ENCODE results near the gene PCDHB13.
A peak's percentile ranks its signal among the peaks of the same experiment; 100 is the strongest.
"Not testable (repeated sequence)": the region's sequence is repeated elsewhere in the genome, so short reads cannot be mapped to it uniquely, and the experiment has no call there.

PCDHB13 gene

GRCh38 chr5:141245250-141245717 is 31.6 kb downstream of the PCDHB13 start, which contains the start of gene PCDHB15:
Gene PCDHB15, plus strand, starts transcription at chr5:141245395. Its CDS starts 184 bp downstream, at chr5:141245579.
- Histone ChIP-seq H3K36me3 (ENCODE audit: insufficient read depth, insufficient read length, low read length) (no peaks in the 10 kb centered on the region), H3K4me3 (ENCODE audit: insufficient read length, low read depth) (peak within 1 kb of the TSS; percentile 21), H3K4me1 (ENCODE audit: insufficient read depth, insufficient read length) (no peaks in the 10 kb centered on the region), H3K9me3 (ENCODE audit: insufficient read depth, low read length) (peaks cover 19% of the 10 kb centered on the region; the same call in 1 of the 2 replicates), H3K27me3 (ENCODE audit: insufficient read depth, insufficient read length) (no peaks in the 10 kb centered on the region), H3K9ac (ENCODE audit: insufficient read length, low read depth) (peak within 1 kb of the TSS; percentile 22)
- TF ChIP-seq YY1 (IDR thresholded peaks at IDR 0.05; ENCODE audit: insufficient read depth, insufficient read length) (no peak), SUZ12 (IDR thresholded peaks at IDR 0.05; ENCODE audit: extremely low read depth, insufficient read depth, insufficient read length) (no peak), ZNF274 (IDR thresholded peaks at IDR 0.05; ENCODE audit: low read depth, low read length) (no peak)
- DNase-seq (ENCODE audit: low read depth, low spot score) = no peak

GRCh38 chr5:141246971-141247370 is 33.3 kb downstream of the PCDHB13 start:
- H3K4me1 ChIP-seq (ENCODE audit: insufficient read depth, insufficient read length); H3K36me3 ChIP-seq (ENCODE audit: insufficient read depth, insufficient read length, low read length); H3K27me3 ChIP-seq (ENCODE audit: insufficient read depth, insufficient read length); H3K9ac ChIP-seq (ENCODE audit: insufficient read length, low read depth); H3K4me3 ChIP-seq (ENCODE audit: insufficient read length, low read depth); DNase-seq (ENCODE audit: low read depth, low spot score): not testable (repeated sequence)
- H3K9me3 ChIP-seq (ENCODE audit: insufficient read depth, low read length) = peaks cover 29% of the 10 kb centered on the region

DNA sequence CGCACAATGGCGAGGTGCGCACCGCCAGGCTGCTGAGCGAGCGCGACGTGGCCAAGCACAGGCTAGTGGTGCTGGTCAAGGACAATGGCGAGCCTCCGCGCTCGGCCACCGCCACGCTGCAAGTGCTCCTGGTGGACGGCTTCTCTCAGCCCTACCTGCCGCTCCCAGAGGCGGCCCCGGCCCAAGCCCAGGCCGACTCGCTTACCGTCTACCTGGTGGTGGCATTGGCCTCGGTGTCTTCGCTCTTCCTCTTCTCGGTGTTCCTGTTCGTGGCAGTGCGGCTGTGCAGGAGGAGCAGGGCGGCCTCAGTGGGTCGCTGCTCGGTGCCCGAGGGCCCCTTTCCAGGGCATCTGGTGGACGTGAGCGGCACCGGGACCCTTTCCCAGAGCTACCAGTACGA is 33.7 kb downstream of the PCDHB13 start:
- not testable (repeated sequence) for DNase-seq (ENCODE audit: low read depth, low spot score); H3K27me3 ChIP-seq (ENCODE audit: insufficient read depth, insufficient read length); H3K36me3 ChIP-seq (ENCODE audit: insufficient read depth, insufficient read length, low read length); H3K4me3 ChIP-seq (ENCODE audit: insufficient read length, low read depth); H3K9ac ChIP-seq (ENCODE audit: insufficient read length, low read depth); H3K4me1 ChIP-seq (ENCODE audit: insufficient read depth, insufficient read length)
- peaks cover 33% of the 10 kb centered on the region for H3K9me3 ChIP-seq (ENCODE audit: insufficient read depth, low read length)

DNA sequence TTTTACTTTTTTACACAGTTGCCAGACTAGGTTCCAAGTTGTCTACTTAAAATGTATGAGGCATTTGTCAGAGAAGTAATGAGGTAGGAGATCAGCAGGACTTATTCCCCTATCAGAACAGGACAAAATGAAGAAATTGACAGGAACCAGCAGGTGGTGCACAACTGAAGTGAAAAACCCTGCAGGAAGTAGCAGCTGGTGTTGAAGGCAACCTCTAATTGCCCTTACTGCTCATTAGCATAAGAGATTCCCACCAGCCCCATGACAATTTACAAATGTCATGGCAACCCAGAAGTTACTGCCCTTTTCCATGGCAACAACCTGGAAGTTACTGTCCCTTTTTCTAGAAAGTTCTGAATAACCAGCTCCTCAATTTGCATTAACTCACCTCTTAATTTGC is 36.9 kb downstream of the PCDHB13 start:
- peaks cover 58% of the 10 kb centered on the region for H3K9me3 ChIP-seq (ENCODE audit: insufficient read depth, low read length)
- DNase-seq (ENCODE audit: low read depth, low spot score) = no peak

DNA sequence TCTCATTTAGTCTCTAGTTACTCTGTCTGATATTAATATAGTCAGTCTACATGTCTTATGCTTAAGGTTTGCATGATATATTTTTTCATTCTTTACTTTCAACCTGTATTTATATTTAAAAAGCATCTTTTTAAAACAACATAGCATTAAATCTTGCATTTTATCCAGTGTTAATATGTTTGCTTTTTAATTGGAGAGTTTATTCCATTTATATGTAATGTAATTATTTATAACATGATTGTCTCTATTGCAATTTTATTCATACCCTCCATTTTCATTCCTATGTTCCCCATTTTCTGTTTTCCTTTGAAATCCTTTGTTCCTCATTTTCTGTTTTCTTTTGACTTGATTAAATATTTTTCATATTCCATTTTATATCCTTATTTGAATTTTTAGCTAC is 44.7 kb downstream of the PCDHB13 start:
- no peak for TF ChIP-seq SUZ12 (IDR thresholded peaks at IDR 0.05; ENCODE audit: extremely low read depth, insufficient read depth, insufficient read length)
- no peak overlapping the region for H3K4me3 ChIP-seq (ENCODE audit: insufficient read length, low read depth)
- no peaks in the 10 kb centered on the region for H3K36me3 ChIP-seq (ENCODE audit: insufficient read depth, insufficient read length, low read length)
- H3K27me3 ChIP-seq (ENCODE audit: insufficient read depth, insufficient read length) = no peaks in the 10 kb centered on the region
- H3K4me1 ChIP-seq (ENCODE audit: insufficient read depth, insufficient read length) = no peaks in the 10 kb centered on the region
- H3K9me3 ChIP-seq (ENCODE audit: insufficient read depth, low read length) = peaks cover 96% of the 10 kb centered on the region
- H3K9ac ChIP-seq (ENCODE audit: insufficient read length, low read depth) = no peak overlapping the region
- no peak for DNase-seq (ENCODE audit: low read depth, low spot score)

More for the DNA sequence above, 36.9 kb downstream of the PCDHB13 start:
- Histone ChIP-seq H3K9ac (ENCODE audit: insufficient read length, low read depth) (no peak overlapping the region), H3K36me3 (ENCODE audit: insufficient read depth, insufficient read length, low read length) (no peaks in the 10 kb centered on the region), H3K4me1 (ENCODE audit: insufficient read depth, insufficient read length) (no peaks in the 10 kb centered on the region), H3K27me3 (ENCODE audit: insufficient read depth, insufficient read length) (no peaks in the 10 kb centered on the region), H3K4me3 (ENCODE audit: insufficient read length, low read depth) (no peak overlapping the region)
- no peak for TF ChIP-seq SUZ12 (IDR thresholded peaks at IDR 0.05; ENCODE audit: extremely low read depth, insufficient read depth, insufficient read length)

DNA sequence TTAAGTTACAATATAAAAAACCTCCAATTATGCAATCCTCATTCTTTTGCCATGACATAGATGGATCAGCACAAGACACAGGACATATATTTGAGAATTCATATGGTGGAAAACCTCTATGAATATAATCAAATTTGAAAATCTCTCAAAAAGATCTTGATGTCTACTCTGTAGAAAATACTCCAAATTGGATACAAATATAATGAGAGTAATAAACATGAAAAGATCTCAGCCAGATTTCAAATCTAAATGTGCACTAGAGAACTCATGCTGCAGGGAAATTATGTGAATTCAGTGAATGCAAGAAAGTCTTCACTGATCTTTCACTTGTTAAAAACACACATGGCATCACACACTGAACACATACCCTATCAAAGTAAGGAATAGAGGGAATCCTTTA is 45.2 kb downstream of the PCDHB13 start:
- Histone ChIP-seq H3K9me3 (ENCODE audit: insufficient read depth, low read length) (peaks cover 96% of the 10 kb centered on the region), H3K4me3 (ENCODE audit: insufficient read length, low read depth) (no peak overlapping the region), H3K4me1 (ENCODE audit: insufficient read depth, insufficient read length) (no peaks in the 10 kb centered on the region), H3K36me3 (ENCODE audit: insufficient read depth, insufficient read length, low read length) (no peaks in the 10 kb centered on the region), H3K27me3 (ENCODE audit: insufficient read depth, insufficient read length) (no peaks in the 10 kb centered on the region), H3K9ac (ENCODE audit: insufficient read length, low read depth) (no peak overlapping the region)
- DNase-seq (ENCODE audit: low read depth, low spot score) = no peak
- TF ChIP-seq SUZ12 (IDR thresholded peaks at IDR 0.05; ENCODE audit: extremely low read depth, insufficient read depth, insufficient read length) (no peak), ZNF274 (IDR thresholded peaks at IDR 0.05; ENCODE audit: low read depth, low read length) (peak; percentile 47; the same call in 1 of the 2 replicates)

GRCh38 chr5:141260458-141261237 is 46.9 kb downstream of the PCDHB13 start:
- Histone ChIP-seq H3K9ac (ENCODE audit: insufficient read length, low read depth) (no peak overlapping the region), H3K36me3 (ENCODE audit: insufficient read depth, insufficient read length, low read length) (no peaks in the 10 kb centered on the region), H3K4me1 (ENCODE audit: insufficient read depth, insufficient read length) (no peaks in the 10 kb centered on the region), H3K9me3 (ENCODE audit: insufficient read depth, low read length) (peaks cover 94% of the 10 kb centered on the region), H3K4me3 (ENCODE audit: insufficient read length, low read depth) (no peak overlapping the region), H3K27me3 (ENCODE audit: insufficient read depth, insufficient read length) (no peaks in the 10 kb centered on the region)
- TF ChIP-seq ZNF274 (IDR thresholded peaks at IDR 0.05; ENCODE audit: low read depth, low read length) (peak; percentile 78), YY1 (IDR thresholded peaks at IDR 0.05; ENCODE audit: insufficient read depth, insufficient read length) (no peak)
- no peak for DNase-seq (ENCODE audit: low read depth, low spot score)

GRCh38 chr5:141261238-141261546 is 47.5 kb downstream of the PCDHB13 start:
- no peak overlapping the region for H3K4me3 ChIP-seq (ENCODE audit: insufficient read length, low read depth)
- H3K4me1 ChIP-seq (ENCODE audit: insufficient read depth, insufficient read length) = no peaks in the 10 kb centered on the region
- H3K9me3 ChIP-seq (ENCODE audit: insufficient read depth, low read length) = peaks cover 91% of the 10 kb centered on the region
- no peaks in the 10 kb centered on the region for H3K36me3 ChIP-seq (ENCODE audit: insufficient read depth, insufficient read length, low read length)
- H3K27me3 ChIP-seq (ENCODE audit: insufficient read depth, insufficient read length) = no peaks in the 10 kb centered on the region
- TF ChIP-seq ZNF274 (IDR thresholded peaks at IDR 0.05; ENCODE audit: low read depth, low read length) = no peak; the same call in 1 of the 2 replicates
- TF ChIP-seq YY1 (IDR thresholded peaks at IDR 0.05; ENCODE audit: insufficient read depth, insufficient read length) = no peak
- no peak for TF ChIP-seq SUZ12 (IDR thresholded peaks at IDR 0.05; ENCODE audit: extremely low read depth, insufficient read depth, insufficient read length)
- H3K9ac ChIP-seq (ENCODE audit: insufficient read length, low read depth) = no peak overlapping the region
- no peak for DNase-seq (ENCODE audit: low read depth, low spot score)

Data from NT2/D1 (cell line).